ENCODE results near the gene CCT8L2.
"Not testable (repeated sequence)": the region's sequence is repeated elsewhere in the genome, so short reads cannot be mapped to it uniquely, and the experiment has no call there.

The CCT8L2 gene

DNA sequence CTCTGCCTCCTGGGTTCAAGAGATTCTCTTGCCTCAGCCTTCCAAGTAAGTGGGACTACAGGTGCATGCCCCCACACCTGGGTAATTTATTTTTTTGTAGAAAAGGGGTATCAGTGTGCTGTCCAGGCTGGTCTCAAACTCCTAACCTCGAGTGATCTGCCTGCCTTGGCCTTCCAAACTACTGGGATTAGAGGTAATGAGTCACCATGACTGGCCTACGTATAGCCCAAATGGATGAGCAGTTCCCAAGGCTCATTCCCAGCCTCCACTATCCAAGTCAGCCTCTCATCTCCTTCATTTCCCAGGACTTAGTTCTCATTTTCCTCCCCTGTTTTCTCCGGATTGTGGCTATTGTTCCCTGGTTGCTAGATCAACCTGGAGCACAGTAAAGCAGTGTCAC, 5.6 kb downstream of the CCT8L2 start:
- no peaks in the 10 kb centered on the region for H3K27me3 ChIP-seq (ENCODE audit: insufficient read depth, low read length)
- H3K79me2 ChIP-seq (ENCODE audit: insufficient read depth, low read length), result no peaks in the 10 kb centered on the region
- no peak overlapping the region for H3K9ac ChIP-seq (ENCODE audit: low read length)
- H3K9me3 ChIP-seq (ENCODE audit: low read length), result no peaks in the 10 kb centered on the region
- no peak for TF ChIP-seq EZH2 (IDR thresholded peaks at IDR 0.05; ENCODE audit: borderline replicate concordance, low read length)
- TF ChIP-seq, protein P1, sequence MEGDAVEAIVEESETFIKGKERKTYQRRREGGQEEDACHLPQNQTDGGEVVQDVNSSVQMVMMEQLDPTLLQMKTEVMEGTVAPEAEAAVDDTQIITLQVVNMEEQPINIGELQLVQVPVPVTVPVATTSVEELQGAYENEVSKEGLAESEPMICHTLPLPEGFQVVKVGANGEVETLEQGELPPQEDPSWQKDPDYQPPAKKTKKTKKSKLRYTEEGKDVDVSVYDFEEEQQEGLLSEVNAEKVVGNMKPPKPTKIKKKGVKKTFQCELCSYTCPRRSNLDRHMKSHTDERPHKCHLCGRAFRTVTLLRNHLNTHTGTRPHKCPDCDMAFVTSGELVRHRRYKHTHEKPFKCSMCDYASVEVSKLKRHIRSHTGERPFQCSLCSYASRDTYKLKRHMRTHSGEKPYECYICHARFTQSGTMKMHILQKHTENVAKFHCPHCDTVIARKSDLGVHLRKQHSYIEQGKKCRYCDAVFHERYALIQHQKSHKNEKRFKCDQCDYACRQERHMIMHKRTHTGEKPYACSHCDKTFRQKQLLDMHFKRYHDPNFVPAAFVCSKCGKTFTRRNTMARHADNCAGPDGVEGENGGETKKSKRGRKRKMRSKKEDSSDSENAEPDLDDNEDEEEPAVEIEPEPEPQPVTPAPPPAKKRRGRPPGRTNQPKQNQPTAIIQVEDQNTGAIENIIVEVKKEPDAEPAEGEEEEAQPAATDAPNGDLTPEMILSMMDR (IDR thresholded peaks at IDR 0.05; ENCODE audit: low read length), result no peak
- H3F3A ChIP-seq (ENCODE audit: insufficient read depth, low read length), result no peaks in the 10 kb centered on the region
- H3K9me2 ChIP-seq (ENCODE audit: low read depth, low read length), result no peaks in the 10 kb centered on the region
- no peak overlapping the region for H3K4me2 ChIP-seq (ENCODE audit: low read length)
- H3K4me1 ChIP-seq (ENCODE audit: insufficient read depth, low read length, severe bottlenecking), result no peaks in the 10 kb centered on the region
- no peak overlapping the region for H3K4me3 ChIP-seq (ENCODE audit: low read depth, low read length, poor library complexity, severe bottlenecking)
- H3K27ac ChIP-seq (ENCODE audit: low read depth, low read length, poor library complexity, severe bottlenecking), result no peak overlapping the region
- H2AFZ ChIP-seq (ENCODE audit: low read length), result no peak overlapping the region
- no peaks in the 10 kb centered on the region for H4K20me1 ChIP-seq (ENCODE audit: insufficient read depth, low read length)
- H3K36me3 ChIP-seq (ENCODE audit: insufficient read depth, low read length), result no peaks in the 10 kb centered on the region

DNA sequence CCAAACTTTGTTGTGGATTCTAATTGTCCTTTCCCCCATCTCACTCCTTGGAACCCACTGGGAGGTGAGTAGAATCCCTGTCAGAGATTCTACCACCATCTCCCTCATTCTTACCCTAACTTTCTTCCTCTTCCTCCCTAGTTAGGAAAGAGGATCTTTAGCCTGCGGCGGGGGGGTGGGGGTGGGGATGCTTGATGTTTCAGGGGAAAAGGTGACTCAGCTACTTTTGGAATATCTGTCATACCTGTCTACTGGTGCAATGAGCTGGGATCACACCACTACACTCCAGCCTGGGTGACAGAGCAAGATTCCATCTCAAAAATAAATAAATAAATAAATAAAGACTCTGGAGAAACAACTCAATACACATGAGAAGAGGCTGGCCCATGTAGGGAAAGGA, 6.4 kb downstream of the CCT8L2 start:
- Histone ChIP-seq H3F3A (ENCODE audit: insufficient read depth, low read length) (no peaks in the 10 kb centered on the region), H3K4me3 (ENCODE audit: low read depth, low read length, poor library complexity, severe bottlenecking) (no peak overlapping the region), H3K9me2 (ENCODE audit: low read depth, low read length) (no peaks in the 10 kb centered on the region), H3K9ac (ENCODE audit: low read length) (no peak overlapping the region), H3K4me1 (ENCODE audit: insufficient read depth, low read length, severe bottlenecking) (no peaks in the 10 kb centered on the region), H3K27ac (ENCODE audit: low read depth, low read length, poor library complexity, severe bottlenecking) (no peak overlapping the region), H4K20me1 (ENCODE audit: insufficient read depth, low read length) (no peaks in the 10 kb centered on the region), H2AFZ (ENCODE audit: low read length) (no peak overlapping the region), H3K79me2 (ENCODE audit: insufficient read depth, low read length) (no peaks in the 10 kb centered on the region), H3K36me3 (ENCODE audit: insufficient read depth, low read length) (no peaks in the 10 kb centered on the region), H3K27me3 (ENCODE audit: insufficient read depth, low read length) (no peaks in the 10 kb centered on the region), H3K4me2 (ENCODE audit: low read length) (no peak overlapping the region), H3K9me3 (ENCODE audit: low read length) (no peaks in the 10 kb centered on the region)
- TF ChIP-seq, protein P1 (IDR thresholded peaks at IDR 0.05; ENCODE audit: low read length), result no peak
- no peak for TF ChIP-seq EZH2 (IDR thresholded peaks at IDR 0.05; ENCODE audit: borderline replicate concordance, low read length)

DNA sequence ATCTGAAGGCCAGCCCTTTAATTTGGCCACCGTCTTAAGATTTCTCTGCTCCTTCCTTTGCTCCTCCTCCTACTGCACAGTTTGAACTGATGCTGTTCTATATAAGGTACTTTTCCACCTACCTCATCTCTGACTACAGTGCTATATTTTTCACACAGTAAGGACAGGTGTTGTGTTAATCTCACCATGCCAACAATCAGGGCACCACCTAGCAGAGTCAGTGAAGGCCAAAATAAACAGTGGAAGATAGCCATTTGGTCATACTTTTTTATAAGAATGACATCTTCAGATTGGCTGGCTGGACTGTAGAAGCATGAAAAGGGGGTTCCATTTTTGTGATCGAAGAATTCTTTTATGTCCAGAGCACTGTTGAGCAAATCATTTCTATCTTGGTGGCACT, 11.7 kb downstream of the CCT8L2 start:
- not testable (repeated sequence) for H4K20me1 ChIP-seq (ENCODE audit: insufficient read depth, low read length); H3K9me2 ChIP-seq (ENCODE audit: low read depth, low read length); H3K36me3 ChIP-seq (ENCODE audit: insufficient read depth, low read length); H3K9ac ChIP-seq (ENCODE audit: low read length); H3K4me2 ChIP-seq (ENCODE audit: low read length); H3K4me1 ChIP-seq (ENCODE audit: insufficient read depth, low read length, severe bottlenecking); H3K27ac ChIP-seq (ENCODE audit: low read depth, low read length, poor library complexity, severe bottlenecking); H3K9me3 ChIP-seq (ENCODE audit: low read length); H2AFZ ChIP-seq (ENCODE audit: low read length); H3K79me2 ChIP-seq (ENCODE audit: insufficient read depth, low read length); H3K27me3 ChIP-seq (ENCODE audit: insufficient read depth, low read length); H3F3A ChIP-seq (ENCODE audit: insufficient read depth, low read length); H3K4me3 ChIP-seq (ENCODE audit: low read depth, low read length, poor library complexity, severe bottlenecking)

DNA sequence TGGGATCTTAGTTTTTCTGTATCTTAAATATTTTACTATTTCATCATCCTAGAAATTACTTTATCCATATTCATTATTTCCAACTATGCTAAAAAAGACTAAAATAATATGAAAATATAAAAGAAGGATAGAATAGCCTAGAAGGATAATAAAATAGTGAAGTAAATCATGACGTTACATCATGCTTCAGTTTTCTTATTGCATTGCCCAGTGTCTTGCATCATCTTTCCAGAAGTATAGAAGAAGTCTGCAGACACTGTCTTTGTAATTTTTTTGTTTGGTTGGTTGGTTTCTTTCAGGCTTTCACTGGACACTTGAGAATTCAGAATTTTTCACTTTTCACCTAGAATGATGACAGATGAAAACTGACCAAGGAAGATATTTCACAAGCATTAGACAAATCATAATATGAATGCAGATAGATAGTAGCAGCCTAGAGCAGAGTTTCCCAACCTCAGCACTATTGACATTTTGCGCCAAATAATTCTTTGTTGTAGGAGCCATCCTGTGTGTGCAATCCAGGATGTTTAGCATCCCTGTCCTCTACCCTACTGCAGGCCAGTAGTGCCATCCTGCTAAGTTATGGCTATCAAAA, 23.3 kb downstream of the CCT8L2 start:
- not testable (repeated sequence) for H4K20me1 ChIP-seq (ENCODE audit: insufficient read depth, low read length); H3K36me3 ChIP-seq (ENCODE audit: insufficient read depth, low read length); H3K9me2 ChIP-seq (ENCODE audit: low read depth, low read length); H2AFZ ChIP-seq (ENCODE audit: low read length); H3K79me2 ChIP-seq (ENCODE audit: insufficient read depth, low read length); H3K27me3 ChIP-seq (ENCODE audit: insufficient read depth, low read length); H3K4me1 ChIP-seq (ENCODE audit: insufficient read depth, low read length, severe bottlenecking); H3K4me3 ChIP-seq (ENCODE audit: low read depth, low read length, poor library complexity, severe bottlenecking); H3K9me3 ChIP-seq (ENCODE audit: low read length); H3K4me2 ChIP-seq (ENCODE audit: low read length); H3K9ac ChIP-seq (ENCODE audit: low read length); H3F3A ChIP-seq (ENCODE audit: insufficient read depth, low read length); H3K27ac ChIP-seq (ENCODE audit: low read depth, low read length, poor library complexity, severe bottlenecking)

All from OCI-LY1 (cell line).